IPS-20b (cell line): ENCODE results near the gene CYSLTR2.
A peak's percentile ranks its signal among the peaks of the same experiment; 100 is the strongest.

Experiments
- H3K27ac ChIP-seq: one replicate; pipeline ENCODE4 v1.5.1; 2013; ENCODE audit warnings: low read length
- H3K27me3 ChIP-seq: 2 replicates; pipeline ENCODE4 v1.6.1; 2013; ENCODE audit warnings: mild to moderate bottlenecking, low read length, inconsistent platforms; ENCODE audit not compliant: insufficient read depth
- H3K36me3 ChIP-seq: 2 replicates; pipeline ENCODE4 v1.6.1; 2013; ENCODE audit warnings: low read depth, mild to moderate bottlenecking, inconsistent platforms, low read length, moderate library complexity; ENCODE audit not compliant: insufficient read depth
- H3K4me1 ChIP-seq: 2 replicates; pipeline ENCODE4 v1.6.1; 2013; ENCODE audit warnings: mild to moderate bottlenecking, control low read depth, inconsistent platforms, low read length, moderate library complexity; ENCODE audit not compliant: insufficient read depth
- H3K4me3 ChIP-seq: 2 replicates; pipeline ENCODE4 v1.5.1; 2013; ENCODE audit warnings: mild to moderate bottlenecking, low read length, inconsistent platforms
- H3K9ac ChIP-seq: 2 replicates; pipeline ENCODE4 v1.6.1; 2013; ENCODE audit warnings: low read depth, mild to moderate bottlenecking, inconsistent platforms, low read length, moderate library complexity
- H3K9me3 ChIP-seq: 2 replicates; pipeline ENCODE4 v1.6.1; 2013; ENCODE audit warnings: mild to moderate bottlenecking, low read depth, low read length, inconsistent platforms; ENCODE audit not compliant: insufficient read depth

The CYSLTR2 gene

GRCh38 chr13:48708764-48709163, 55.0 kb downstream of the CYSLTR2 start:
- peaks cover 2% of the 10 kb centered on the region; the same call in 1 of the 2 replicates for H3K9me3 ChIP-seq
- H3K36me3 ChIP-seq, result no peaks in the 10 kb centered on the region
- H3K9ac ChIP-seq, result no peak overlapping the region
- no peaks in the 10 kb centered on the region for H3K27me3 ChIP-seq
- H3K4me3 ChIP-seq, result 0 out of 2 replicates have a peak overlapping the region, but pooled peaks have one; percentile 21
- H3K4me1 ChIP-seq, result no peaks in the 10 kb centered on the region
- H3K27ac ChIP-seq, result no peak overlapping the region

- Histone ChIP-seq H3K36me3 (no peaks in the 10 kb centered on the region), H3K27me3 (no peaks in the 10 kb centered on the region), H3K27ac (no peak overlapping the region), H3K4me3 (no peak overlapping the region), H3K4me1 (no peaks in the 10 kb centered on the region), H3K9me3 (peaks cover 7% of the 10 kb centered on the region), H3K9ac (no peak overlapping the region)
These were observed 55.5 kb downstream of the CYSLTR2 start for GRCh38 chr13:48709213-48709612.

DNA sequence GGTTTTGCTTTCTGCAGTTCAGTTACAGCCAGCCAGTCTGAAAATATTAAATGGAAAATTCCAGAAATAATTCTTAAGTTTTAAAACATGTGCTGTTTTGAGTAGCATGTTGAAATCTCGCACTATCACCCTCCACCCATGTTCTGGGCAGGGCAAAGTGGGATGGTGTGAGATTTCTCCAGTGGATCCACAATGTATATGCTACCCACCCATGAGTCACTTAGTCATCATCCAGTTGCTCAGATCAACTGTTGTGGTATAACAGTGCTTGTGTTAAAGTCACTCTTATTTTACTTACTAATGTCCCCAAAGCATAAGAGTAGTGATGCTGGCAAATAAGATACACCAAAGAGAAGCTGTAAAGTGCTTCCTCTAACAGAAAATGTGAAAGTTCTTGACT, 56.4 kb downstream of the CYSLTR2 start:
- no peaks in the 10 kb centered on the region for H3K36me3 ChIP-seq
- no peaks in the 10 kb centered on the region for H3K4me1 ChIP-seq
- peaks cover 15% of the 10 kb centered on the region for H3K9me3 ChIP-seq
- H3K27ac ChIP-seq, result no peak overlapping the region
- no peak overlapping the region for H3K4me3 ChIP-seq
- H3K9ac ChIP-seq, result no peak overlapping the region
- H3K27me3 ChIP-seq, result no peaks in the 10 kb centered on the region

DNA sequence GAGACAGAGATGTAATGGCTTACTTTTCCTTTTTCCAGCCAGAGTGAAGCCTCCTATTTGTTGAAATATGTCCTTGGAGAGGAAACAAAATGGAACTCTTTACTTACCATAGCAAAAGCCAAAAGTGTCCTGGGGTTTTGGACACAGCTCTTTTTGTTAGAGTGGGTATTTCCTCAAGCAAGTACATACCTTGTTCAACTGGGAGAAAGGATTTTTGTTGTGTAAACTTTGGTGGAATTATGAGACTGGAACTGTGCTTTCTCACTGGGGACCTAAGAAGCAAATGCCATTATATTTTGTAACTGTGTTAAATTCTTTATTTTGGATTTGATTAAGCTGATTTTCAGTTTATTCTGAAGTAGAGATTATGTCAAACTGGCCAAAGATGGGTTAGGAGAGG, 58.4 kb downstream of the CYSLTR2 start:
- H3K9me3 ChIP-seq, result peaks cover 25% of the 10 kb centered on the region
- H3K9ac ChIP-seq, result no peak overlapping the region
- no peaks in the 10 kb centered on the region for H3K27me3 ChIP-seq
- no peak overlapping the region for H3K27ac ChIP-seq
- H3K4me1 ChIP-seq, result no peaks in the 10 kb centered on the region
- H3K4me3 ChIP-seq, result no peak overlapping the region
- no peaks in the 10 kb centered on the region for H3K36me3 ChIP-seq

- Histone ChIP-seq H3K27ac (no peak overlapping the region), H3K9me3 (peaks cover 57% of the 10 kb centered on the region), H3K9ac (no peak overlapping the region), H3K27me3 (no peaks in the 10 kb centered on the region), H3K4me1 (no peaks in the 10 kb centered on the region), H3K4me3 (no peak overlapping the region), H3K36me3 (no peaks in the 10 kb centered on the region)
These were observed 62.2 kb downstream of the CYSLTR2 start for GRCh38 chr13:48715977-48716376.

DNA sequence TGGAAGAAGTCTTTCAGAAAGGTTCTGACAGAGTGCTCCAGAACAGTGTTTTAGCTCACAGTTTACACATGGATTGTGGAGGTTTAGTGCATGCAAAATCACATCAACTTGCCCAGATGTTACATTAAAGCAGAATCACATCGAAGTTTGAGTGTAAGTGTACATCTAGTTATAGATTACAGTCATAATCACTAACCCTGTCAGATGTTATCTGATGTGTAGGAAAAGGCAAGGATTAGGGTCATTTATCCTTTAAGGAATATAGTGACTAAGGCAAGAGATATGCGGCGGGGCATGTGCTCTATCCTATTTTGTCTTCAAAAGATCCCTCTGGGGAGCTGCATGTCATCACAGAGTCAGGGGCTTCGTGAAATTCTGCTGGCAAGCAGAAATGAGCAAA, 66.9 kb downstream of the CYSLTR2 start:
- H3K9me3 ChIP-seq, result peaks cover 41% of the 10 kb centered on the region
- no peak overlapping the region for H3K27ac ChIP-seq
- H3K4me1 ChIP-seq, result no peaks in the 10 kb centered on the region
- H3K36me3 ChIP-seq, result no peaks in the 10 kb centered on the region
- H3K4me3 ChIP-seq, result no peak overlapping the region
- no peak overlapping the region for H3K9ac ChIP-seq
- H3K27me3 ChIP-seq, result no peaks in the 10 kb centered on the region

DNA sequence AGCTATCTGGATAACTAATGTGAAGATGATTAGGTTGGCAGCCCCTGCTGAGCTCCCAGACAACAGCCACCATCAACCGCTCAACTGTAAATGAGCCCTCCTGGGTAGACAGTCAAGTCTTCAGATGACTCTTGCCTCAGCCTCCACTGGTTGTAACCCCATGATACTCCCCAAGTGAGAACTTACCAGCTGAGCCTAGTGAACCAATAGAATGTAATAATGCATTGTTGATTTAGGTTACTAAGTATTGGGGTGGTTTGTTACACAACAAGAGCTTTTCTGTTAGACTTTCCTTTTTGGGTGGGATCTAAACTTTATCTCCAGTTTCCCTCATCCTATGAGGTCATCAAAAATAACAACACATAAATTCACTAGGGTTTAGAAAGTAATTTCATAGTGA, 69.4 kb downstream of the CYSLTR2 start:
- Histone ChIP-seq H3K4me3 (no peak overlapping the region), H3K4me1 (no peaks in the 10 kb centered on the region), H3K27me3 (no peaks in the 10 kb centered on the region), H3K27ac (no peak overlapping the region), H3K9me3 (peaks cover 26% of the 10 kb centered on the region), H3K9ac (no peak overlapping the region), H3K36me3 (no peaks in the 10 kb centered on the region)

DNA sequence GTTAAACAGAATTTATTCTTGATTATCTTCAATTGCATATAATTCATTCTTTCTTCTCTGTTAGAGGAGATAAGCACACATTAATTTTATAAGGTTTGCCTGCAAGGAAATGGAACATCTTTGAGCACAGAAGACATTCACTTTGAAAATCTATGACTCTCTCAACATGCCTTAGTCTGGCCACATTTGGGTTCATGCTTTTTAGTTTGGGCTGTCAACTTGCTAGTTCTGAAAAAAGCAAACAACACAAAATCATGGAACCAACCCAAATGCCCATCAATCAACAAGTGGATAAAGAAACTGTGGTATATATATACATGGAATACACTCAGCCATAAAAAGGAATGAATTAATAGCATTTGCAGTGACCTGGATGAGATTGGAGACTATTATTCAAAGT, 71.5 kb downstream of the CYSLTR2 start:
- no peaks in the 10 kb centered on the region for H3K36me3 ChIP-seq
- no peaks in the 10 kb centered on the region for H3K27me3 ChIP-seq
- H3K9ac ChIP-seq, result no peak overlapping the region
- H3K27ac ChIP-seq, result no peak overlapping the region
- H3K4me3 ChIP-seq, result no peak overlapping the region
- H3K4me1 ChIP-seq, result no peaks in the 10 kb centered on the region
- peaks cover 9% of the 10 kb centered on the region; the same call in 1 of the 2 replicates for H3K9me3 ChIP-seq

DNA sequence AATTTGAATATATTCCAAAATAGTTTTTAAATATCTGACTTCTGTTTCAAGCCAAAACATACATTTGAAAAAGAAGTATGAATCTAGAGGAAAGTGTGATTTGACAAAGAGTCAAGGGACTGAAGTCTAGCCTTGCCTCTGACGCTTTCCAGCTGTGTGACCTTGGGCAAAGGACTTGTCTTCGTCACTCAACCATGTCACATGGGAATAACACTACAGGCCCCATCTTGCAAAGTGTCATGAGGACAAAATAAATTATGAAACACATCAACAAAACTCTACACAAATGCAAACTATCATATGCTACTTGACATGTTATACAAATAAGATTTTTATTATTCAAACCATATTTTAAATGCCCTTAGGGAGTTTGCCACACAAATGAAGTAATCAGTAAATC, 73.0 kb downstream of the CYSLTR2 start:
- H3K27me3 ChIP-seq, result peaks cover 5% of the 10 kb centered on the region; the same call in 1 of the 2 replicates
- H3K27ac ChIP-seq, result no peak overlapping the region
- no peaks in the 10 kb centered on the region for H3K4me1 ChIP-seq
- no peak overlapping the region for H3K4me3 ChIP-seq
- H3K9ac ChIP-seq, result no peak overlapping the region
- H3K9me3 ChIP-seq, result peaks cover 4% of the 10 kb centered on the region; the same call in 1 of the 2 replicates
- H3K36me3 ChIP-seq, result no peaks in the 10 kb centered on the region

- no peak overlapping the region for H3K9ac ChIP-seq
- H3K4me3 ChIP-seq, result no peak overlapping the region
- no peaks in the 10 kb centered on the region for H3K4me1 ChIP-seq
- no peaks in the 10 kb centered on the region for H3K36me3 ChIP-seq
- H3K27ac ChIP-seq, result no peak overlapping the region
- H3K9me3 ChIP-seq, result 0 out of 2 replicates have a peak, but pooled peaks cover under 1% of the 10 kb centered on the region
- peaks cover 7% of the 10 kb centered on the region; the same call in 1 of the 2 replicates for H3K27me3 ChIP-seq
These were observed 73.7 kb downstream of the CYSLTR2 start for GRCh38 chr13:48727241-48728011.

GRCh38 chr13:48728226-48728625, 74.5 kb downstream of the CYSLTR2 start:
- no peak overlapping the region for H3K27ac ChIP-seq
- no peaks in the 10 kb centered on the region for H3K9me3 ChIP-seq
- H3K27me3 ChIP-seq, result peaks cover 7% of the 10 kb centered on the region; the same call in 1 of the 2 replicates
- no peaks in the 10 kb centered on the region for H3K4me1 ChIP-seq
- no peaks in the 10 kb centered on the region for H3K36me3 ChIP-seq
- H3K9ac ChIP-seq, result no peak overlapping the region
- H3K4me3 ChIP-seq, result no peak overlapping the region

- H3K9ac ChIP-seq, result no peak overlapping the region
These were observed 75.1 kb downstream of the CYSLTR2 start for GRCh38 chr13:48728876-48729275.

More at GRCh38 chr13:48728876-48729275, 75.1 kb downstream of the CYSLTR2 start:
- Histone ChIP-seq H3K4me1 (no peaks in the 10 kb centered on the region), H3K27me3 (peaks cover 7% of the 10 kb centered on the region; the same call in 1 of the 2 replicates), H3K27ac (no peak overlapping the region), H3K9me3 (no peaks in the 10 kb centered on the region), H3K36me3 (no peaks in the 10 kb centered on the region), H3K4me3 (no peak overlapping the region)
